Stimulated activated CD8-positive, alpha-beta memory T cell treated with anti-CD3 and anti-CD28 coated beads, Interleukin-4, amount 100 ng/mL, for 48 hours (primary cell): Measurements from ENCODE around the gene FAM163B.

Experiments used
- DNase-seq: peaks from one replicate; pipeline ENCODE4 v3.0.0-alpha.2; 2020

The FAM163B gene

GRCh38 chr9:133539991-133540697 is 69.0 kb downstream of the FAM163B start:
- no peak for DNase-seq

- no peak for DNase-seq
These were observed 70.0 kb downstream of the FAM163B start for GRCh38 chr9:133538851-133539833.

- no peak for DNase-seq
These were observed 71.0 kb downstream of the FAM163B start for GRCh38 chr9:133538176-133538575.

- DNase-seq: no peak
These were observed 71.9 kb downstream of the FAM163B start for GRCh38 chr9:133537257-133537656.

- no peak for DNase-seq
These were observed 72.7 kb downstream of the FAM163B start for GRCh38 chr9:133536536-133536935.

- no peak for DNase-seq
These were observed 73.1 kb downstream of the FAM163B start for GRCh38 chr9:133536080-133536479.

GRCh38 chr9:133535306-133535877 is 73.8 kb downstream of the FAM163B start:
- DNase-seq: no peak

GRCh38 chr9:133534346-133535291 is 74.6 kb downstream of the FAM163B start, which contains the start of gene ADAMTSL2:
Gene ADAMTSL2 (plus strand): TSS chr9:133534704. CDS start chr9:133536713, 2,009 bp downstream.
- DNase-seq: peak; percentile 40

- no peak for DNase-seq
These were observed 75.3 kb downstream of the FAM163B start for GRCh38 chr9:133533857-133534256.

- peak; percentile 87 for DNase-seq
These were observed 76.1 kb downstream of the FAM163B start for GRCh38 chr9:133532937-133533668.

- DNase-seq: no peak
These were observed 77.9 kb downstream of the FAM163B start for GRCh38 chr9:133531293-133531692.

- no peak for DNase-seq
These were observed 79.3 kb downstream of the FAM163B start for GRCh38 chr9:133529874-133530273.

GRCh38 chr9:133529457-133529856 is 79.7 kb downstream of the FAM163B start:
- DNase-seq: no peak

GRCh38 chr9:133528876-133529241 is 80.3 kb downstream of the FAM163B start:
- DNase-seq: no peak

GRCh38 chr9:133528001-133528875 is 81.0 kb downstream of the FAM163B start:
- DNase-seq: no peak

GRCh38 chr9:133527444-133527920 is 81.7 kb downstream of the FAM163B start:
- no peak for DNase-seq
